ENCODE data around the gene LIN9.
"Not testable (repeated sequence)": the region's sequence is repeated elsewhere in the genome, so short reads cannot be mapped to it uniquely, and the experiment has no call there.

Gene LIN9

GRCh38 chr1:226340111-226340510 lies 31.1 kb upstream of the LIN9 start:
- not testable (repeated sequence) for H3K9me3 ChIP-seq (ENCODE audit: low read length); H3K4me1 ChIP-seq (ENCODE audit: insufficient read depth, low read length); H3K36me3 ChIP-seq (ENCODE audit: insufficient read depth, low read length); H3K4me3 ChIP-seq (ENCODE audit: low read length); H3K27me3 ChIP-seq (ENCODE audit: insufficient read depth, low read length); H2AFZ ChIP-seq (ENCODE audit: low read depth, low read length)

DNA sequence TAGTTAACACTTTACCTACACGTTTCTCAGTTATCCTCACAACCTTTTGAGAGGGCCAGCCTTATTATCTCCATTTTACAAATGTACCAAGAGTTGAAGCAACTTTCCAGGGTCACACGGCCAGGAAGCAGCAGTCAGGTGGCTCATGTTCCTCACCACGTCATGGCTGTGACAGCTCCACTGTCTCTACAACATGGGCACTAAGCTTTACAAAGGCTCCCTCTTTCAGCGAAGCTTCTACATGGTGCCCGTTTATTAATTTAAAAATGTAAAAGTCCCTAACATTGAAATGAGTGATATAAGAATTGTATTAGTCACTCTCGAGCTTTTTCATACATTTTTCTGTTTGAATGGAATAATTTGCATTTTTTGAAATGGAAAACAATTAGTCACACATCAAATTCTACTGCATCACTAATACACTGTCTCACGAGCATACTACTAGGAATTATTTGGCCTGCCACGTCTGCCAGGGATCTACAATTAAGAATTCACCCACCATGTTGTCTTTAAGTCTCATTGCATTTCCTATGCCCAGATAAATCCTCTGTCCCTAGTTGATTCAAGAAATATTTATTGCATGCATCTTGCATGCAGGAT lies 28.4 kb upstream of the LIN9 start:
- no peak overlapping the region for H3K4me3 ChIP-seq (ENCODE audit: low read length)
- H3K27me3 ChIP-seq (ENCODE audit: insufficient read depth, low read length) = no peaks in the 10 kb centered on the region
- no peak overlapping the region for H2AFZ ChIP-seq (ENCODE audit: low read depth, low read length)
- no peaks in the 10 kb centered on the region for H3K36me3 ChIP-seq (ENCODE audit: insufficient read depth, low read length)
- H3K4me1 ChIP-seq (ENCODE audit: insufficient read depth, low read length) = no peaks in the 10 kb centered on the region
- peaks cover 6% of the 10 kb centered on the region for H3K9me3 ChIP-seq (ENCODE audit: low read length)

DNA sequence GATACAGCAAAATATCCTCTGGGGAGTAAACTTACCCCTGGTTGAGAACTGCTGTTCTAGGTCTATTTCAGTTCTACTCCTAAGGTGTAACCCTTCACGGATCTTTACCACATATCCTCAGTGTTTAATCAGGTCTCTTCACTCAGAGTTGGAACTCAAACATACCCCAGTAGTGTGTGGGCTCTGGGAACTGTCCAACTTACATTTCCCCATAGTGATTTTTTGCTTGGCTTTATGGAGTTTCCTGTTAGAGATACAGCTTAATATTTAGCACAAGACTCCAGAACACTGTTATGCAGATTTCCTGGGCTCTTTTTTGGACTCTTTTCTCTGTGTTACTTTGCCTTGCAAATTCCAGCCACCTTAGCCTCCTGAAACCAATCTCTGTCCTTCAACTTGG lies 26.7 kb upstream of the LIN9 start:
- Histone ChIP-seq H3K36me3 (ENCODE audit: insufficient read depth, low read length) (no peaks in the 10 kb centered on the region), H3K27me3 (ENCODE audit: insufficient read depth, low read length) (no peaks in the 10 kb centered on the region), H3K9me3 (ENCODE audit: low read length) (peaks cover 3% of the 10 kb centered on the region), H3K4me3 (ENCODE audit: low read length) (no peak overlapping the region), H3K4me1 (ENCODE audit: insufficient read depth, low read length) (no peaks in the 10 kb centered on the region), H2AFZ (ENCODE audit: low read depth, low read length) (no peak overlapping the region)

DNA sequence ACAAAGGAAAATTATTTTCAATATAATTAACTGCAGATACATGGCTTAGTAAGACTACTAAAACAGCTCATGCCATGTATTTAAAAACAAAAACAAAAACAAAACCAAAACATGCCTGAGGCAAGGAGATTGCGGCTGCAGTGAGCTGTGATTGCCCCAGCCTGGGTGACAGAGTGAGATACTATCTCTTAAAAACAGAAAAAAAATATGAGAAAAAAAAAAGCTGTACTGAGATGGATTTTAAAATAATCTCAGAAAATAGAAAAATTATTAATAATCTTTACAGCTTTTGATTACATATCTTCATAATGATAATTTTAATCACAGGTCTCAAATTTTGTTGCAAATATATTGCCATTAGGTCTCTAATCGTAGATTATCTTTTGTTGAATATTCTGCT lies 24.0 kb upstream of the LIN9 start:
- no peaks in the 10 kb centered on the region for H3K36me3 ChIP-seq (ENCODE audit: insufficient read depth, low read length)
- H3K27me3 ChIP-seq (ENCODE audit: insufficient read depth, low read length) = no peaks in the 10 kb centered on the region
- H3K4me1 ChIP-seq (ENCODE audit: insufficient read depth, low read length) = no peaks in the 10 kb centered on the region
- no peaks in the 10 kb centered on the region for H3K9me3 ChIP-seq (ENCODE audit: low read length)
- H2AFZ ChIP-seq (ENCODE audit: low read depth, low read length) = no peak overlapping the region
- H3K4me3 ChIP-seq (ENCODE audit: low read length) = no peak overlapping the region

- Histone ChIP-seq H3K4me1 (ENCODE audit: insufficient read depth, low read length) (no peaks in the 10 kb centered on the region), H2AFZ (ENCODE audit: low read depth, low read length) (no peak overlapping the region), H3K9me3 (ENCODE audit: low read length) (no peaks in the 10 kb centered on the region), H3K4me3 (ENCODE audit: low read length) (no peak overlapping the region), H3K27me3 (ENCODE audit: insufficient read depth, low read length) (peaks cover 3% of the 10 kb centered on the region), H3K36me3 (ENCODE audit: insufficient read depth, low read length) (no peaks in the 10 kb centered on the region)
These were observed 20.3 kb upstream of the LIN9 start for GRCh38 chr1:226329237-226329636.

GRCh38 chr1:226327761-226328162 lies 18.8 kb upstream of the LIN9 start:
- Histone ChIP-seq H3K27me3 (ENCODE audit: insufficient read depth, low read length) (peaks cover 4% of the 10 kb centered on the region), H3K4me3 (ENCODE audit: low read length) (no peak overlapping the region), H3K36me3 (ENCODE audit: insufficient read depth, low read length) (no peaks in the 10 kb centered on the region), H2AFZ (ENCODE audit: low read depth, low read length) (no peak overlapping the region), H3K9me3 (ENCODE audit: low read length) (no peaks in the 10 kb centered on the region), H3K4me1 (ENCODE audit: insufficient read depth, low read length) (no peaks in the 10 kb centered on the region)

- Histone ChIP-seq H3K4me1 (ENCODE audit: insufficient read depth, low read length) (no peaks in the 10 kb centered on the region), H3K27me3 (ENCODE audit: insufficient read depth, low read length) (peaks cover 4% of the 10 kb centered on the region), H3K4me3 (ENCODE audit: low read length) (no peak overlapping the region), H3K36me3 (ENCODE audit: insufficient read depth, low read length) (no peaks in the 10 kb centered on the region), H3K9me3 (ENCODE audit: low read length) (no peaks in the 10 kb centered on the region), H2AFZ (ENCODE audit: low read depth, low read length) (no peak overlapping the region)
These were observed 16.2 kb upstream of the LIN9 start for GRCh38 chr1:226325178-226325577.

DNA sequence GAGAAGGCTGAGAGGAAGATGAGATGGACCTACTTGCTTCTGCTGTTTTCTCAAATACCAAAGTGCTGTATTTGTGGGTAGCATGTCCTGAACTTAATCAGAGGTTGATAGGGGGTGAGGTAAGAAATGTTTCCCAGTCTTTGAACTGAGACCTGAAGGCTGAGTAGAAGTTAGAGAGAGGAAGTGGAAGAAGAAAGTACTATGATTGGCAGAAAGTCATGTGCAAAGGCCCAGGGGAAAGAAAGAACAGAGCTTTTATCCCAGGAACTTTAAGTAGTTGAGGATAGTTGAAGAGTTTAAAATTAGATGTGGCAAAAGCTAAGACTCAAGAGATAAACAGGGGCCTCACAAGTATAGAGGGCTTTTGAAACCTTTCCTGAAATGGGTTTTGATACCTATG lies 15.5 kb upstream of the LIN9 start:
- H3K9me3 ChIP-seq (ENCODE audit: low read length) = no peaks in the 10 kb centered on the region

DNA sequence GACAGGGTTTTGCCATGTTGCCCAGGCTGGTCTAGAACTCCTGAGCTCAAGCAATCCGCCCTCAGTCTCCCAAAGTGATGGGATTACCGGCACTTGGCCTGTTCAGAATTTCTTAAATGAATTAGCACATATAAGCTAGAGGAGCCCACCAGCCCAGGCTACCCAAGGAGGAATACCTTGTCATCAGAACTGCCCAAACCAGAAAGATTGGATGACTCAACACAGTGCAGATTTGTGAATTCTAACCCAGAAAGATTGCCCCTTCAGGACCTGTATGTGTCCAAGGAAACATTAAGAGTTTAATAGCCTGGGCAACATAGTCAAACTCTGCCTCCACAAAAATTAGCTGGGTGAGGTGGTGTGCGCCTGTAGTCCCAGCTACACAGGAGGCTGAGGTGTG lies 14.0 kb upstream of the LIN9 start:
- Histone ChIP-seq H3K4me1 (ENCODE audit: insufficient read depth, low read length) (no peaks in the 10 kb centered on the region), H2AFZ (ENCODE audit: low read depth, low read length) (no peak overlapping the region), H3K27me3 (ENCODE audit: insufficient read depth, low read length) (peaks cover 4% of the 10 kb centered on the region), H3K9me3 (ENCODE audit: low read length) (no peaks in the 10 kb centered on the region), H3K36me3 (ENCODE audit: insufficient read depth, low read length) (no peaks in the 10 kb centered on the region), H3K4me3 (ENCODE audit: low read length) (no peak overlapping the region)

More for the DNA sequence above, 15.5 kb upstream of the LIN9 start:
- no peaks in the 10 kb centered on the region for H3K4me1 ChIP-seq (ENCODE audit: insufficient read depth, low read length)
- no peaks in the 10 kb centered on the region for H3K36me3 ChIP-seq (ENCODE audit: insufficient read depth, low read length)
- H2AFZ ChIP-seq (ENCODE audit: low read depth, low read length) = no peak overlapping the region
- peaks cover 4% of the 10 kb centered on the region for H3K27me3 ChIP-seq (ENCODE audit: insufficient read depth, low read length)
- H3K4me3 ChIP-seq (ENCODE audit: low read length) = no peak overlapping the region

- Histone ChIP-seq H3K4me1 (ENCODE audit: insufficient read depth, low read length) (no peaks in the 10 kb centered on the region), H3K4me3 (ENCODE audit: low read length) (no peak overlapping the region), H3K9me3 (ENCODE audit: low read length) (no peaks in the 10 kb centered on the region), H3K36me3 (ENCODE audit: insufficient read depth, low read length) (no peaks in the 10 kb centered on the region), H2AFZ (ENCODE audit: low read depth, low read length) (no peak overlapping the region), H3K27me3 (ENCODE audit: insufficient read depth, low read length) (peaks cover 4% of the 10 kb centered on the region)
These were observed 12.0 kb upstream of the LIN9 start for GRCh38 chr1:226320930-226321329.

GRCh38 chr1:226318471-226318870 lies 9.5 kb upstream of the LIN9 start:
- Histone ChIP-seq H3K36me3 (ENCODE audit: insufficient read depth, low read length) (no peaks in the 10 kb centered on the region), H3K9me3 (ENCODE audit: low read length) (no peaks in the 10 kb centered on the region), H3K4me3 (ENCODE audit: low read length) (no peak overlapping the region), H2AFZ (ENCODE audit: low read depth, low read length) (no peak overlapping the region), H3K4me1 (ENCODE audit: insufficient read depth, low read length) (no peaks in the 10 kb centered on the region), H3K27me3 (ENCODE audit: insufficient read depth, low read length) (no peaks in the 10 kb centered on the region)

GRCh38 chr1:226314055-226314454 lies 5.1 kb upstream of the LIN9 start:
- H3K9me3 ChIP-seq (ENCODE audit: low read length) = peaks cover 2% of the 10 kb centered on the region
- no peak overlapping the region for H3K4me3 ChIP-seq (ENCODE audit: low read length)
- peaks cover 17% of the 10 kb centered on the region for H3K4me1 ChIP-seq (ENCODE audit: insufficient read depth, low read length)
- no peak overlapping the region for H2AFZ ChIP-seq (ENCODE audit: low read depth, low read length)
- no peaks in the 10 kb centered on the region for H3K36me3 ChIP-seq (ENCODE audit: insufficient read depth, low read length)
- no peaks in the 10 kb centered on the region for H3K27me3 ChIP-seq (ENCODE audit: insufficient read depth, low read length)

- H3K27me3 ChIP-seq (ENCODE audit: insufficient read depth, low read length) = no peaks in the 10 kb centered on the region
- H3K9me3 ChIP-seq (ENCODE audit: low read length) = peaks cover 2% of the 10 kb centered on the region
- no peaks in the 10 kb centered on the region for H3K36me3 ChIP-seq (ENCODE audit: insufficient read depth, low read length)
- H3K4me3 ChIP-seq (ENCODE audit: low read length) = no peak overlapping the region
- peaks cover 23% of the 10 kb centered on the region for H3K4me1 ChIP-seq (ENCODE audit: insufficient read depth, low read length)
- H2AFZ ChIP-seq (ENCODE audit: low read depth, low read length) = no peak overlapping the region
These were observed 3.1 kb upstream of the LIN9 start for GRCh38 chr1:226312065-226312464.

- peaks cover 23% of the 10 kb centered on the region for H3K4me1 ChIP-seq (ENCODE audit: insufficient read depth, low read length)
- no peak overlapping the region for H2AFZ ChIP-seq (ENCODE audit: low read depth, low read length)
These were observed 2.4 kb upstream of the LIN9 start for GRCh38 chr1:226311376-226311775.

More at GRCh38 chr1:226311376-226311775, 2.4 kb upstream of the LIN9 start:
- Histone ChIP-seq H3K27me3 (ENCODE audit: insufficient read depth, low read length) (no peaks in the 10 kb centered on the region), H3K9me3 (ENCODE audit: low read length) (peaks cover 2% of the 10 kb centered on the region), H3K36me3 (ENCODE audit: insufficient read depth, low read length) (no peaks in the 10 kb centered on the region), H3K4me3 (ENCODE audit: low read length) (no peak overlapping the region)
